Measurements from ENCODE around the gene MTARC1. TPM values are rescaled to one million over a fixed set of nuclear protein-coding genes. Genes with fewer than 3 reads are reported as not detected.

MTARC1 gene
- total RNA-seq = 10 to 100 TPM in 1 of 2 donors, 1 to 10 TPM in 1; 5.2 to 71.5 TPM

- DNase-seq (peak; percentile 76 to 89 (median 86)), ATAC-seq (peak; percentile 83)
- H3K9me3 ChIP-seq = no peaks in the 10 kb centered on the region
- intact Hi-C loops (cut with DNase I) = no loop called here
- no peaks in the 10 kb centered on the region for H3K36me3 ChIP-seq (replicated peaks in 1 of 2; ENCODE audit: insufficient read depth in 1 of 2, low read depth in 2 of 2)
- WGBS, 2 donors = 0 to 1% methylated on average over 19 to 32 of the region's 56 CpGs
- peaks cover 17% of the 10 kb centered on the region for H3K4me1 ChIP-seq
- peak; percentile 61 to 66 (median 63) for TF ChIP-seq POLR2A (IDR thresholded peaks at IDR 0.05)
- TF ChIP-seq CTCF (IDR thresholded peaks at IDR 0.05) = peak in 4 of 7 experiments; percentile 17 to 47 (median 32)
- H3K27me3 ChIP-seq = no peaks in the 10 kb centered on the region
- H3K4me3 ChIP-seq = peak within 1 kb of the TSS; percentile 21 to 35
- H3K27ac ChIP-seq = peak within 1 kb of the TSS; percentile 69 to 86 (median 85)
These were observed at the start of gene MTARC1 for GRCh38 chr1:220786337-220787068. Gene MTARC1, plus strand, starts transcription at chr1:220786913. Its CDS starts 32 bp downstream, at chr1:220786945.

- Histone ChIP-seq H3K9me3 (no peaks in the 10 kb centered on the region), H3K36me3 (replicated peaks in 1 of 2; ENCODE audit: insufficient read depth in 1 of 2, low read depth in 2 of 2) (no peaks in the 10 kb centered on the region), H3K4me3 (no peak overlapping the region), H3K4me1 (no peaks in the 10 kb centered on the region), H3K27ac (no peak overlapping the region), H3K27me3 (no peaks in the 10 kb centered on the region)
- 53 to 59% methylated on average over 2 of the region's 2 CpGs for WGBS, 2 donors
- no peak for ATAC-seq
- no peak for TF ChIP-seq POLR2A (IDR thresholded peaks at IDR 0.05)
- TF ChIP-seq CTCF (IDR thresholded peaks at IDR 0.05) = no peak
- DNase-seq = no peak
- intact Hi-C loops (cut with DNase I) = no loop called here
These were observed 45.4 kb upstream of the MTARC1 start for GRCh38 chr1:220741349-220741748.

- no peak for DNase-seq
- 100% methylated on average over 1 of the region's 1 CpG for WGBS, 2 donors
- Histone ChIP-seq H3K4me1 (no peaks in the 10 kb centered on the region), H3K36me3 (replicated peaks in 1 of 2; ENCODE audit: insufficient read depth in 1 of 2, low read depth in 2 of 2) (no peaks in the 10 kb centered on the region), H3K27me3 (no peaks in the 10 kb centered on the region), H3K27ac (no peak overlapping the region), H3K9me3 (no peaks in the 10 kb centered on the region), H3K4me3 (no peak overlapping the region)
- no peak for ATAC-seq
- intact Hi-C loops (cut with DNase I) = no loop called here
- TF ChIP-seq POLR2A (IDR thresholded peaks at IDR 0.05) = no peak
- TF ChIP-seq CTCF (IDR thresholded peaks at IDR 0.05) = no peak
These were observed 44.9 kb upstream of the MTARC1 start for GRCh38 chr1:220741825-220742224.

GRCh38 chr1:220742520-220742919 is 44.2 kb upstream of the MTARC1 start:
- intact Hi-C loops (cut with DNase I) = no loop called here
- Histone ChIP-seq H3K27me3 (no peaks in the 10 kb centered on the region), H3K4me3 (no peak overlapping the region), H3K4me1 (peaks cover 5% of the 10 kb centered on the region), H3K36me3 (replicated peaks in 1 of 2; ENCODE audit: insufficient read depth in 1 of 2, low read depth in 2 of 2) (no peaks in the 10 kb centered on the region), H3K27ac (no peak overlapping the region), H3K9me3 (no peaks in the 10 kb centered on the region)
- WGBS, 2 donors = 75 to 85% methylated on average over 3 of the region's 3 CpGs
- no peak for ATAC-seq
- no peak for TF ChIP-seq POLR2A (IDR thresholded peaks at IDR 0.05)
- TF ChIP-seq CTCF (IDR thresholded peaks at IDR 0.05) = no peak
- no peak for DNase-seq

GRCh38 chr1:220746851-220747250 is 39.9 kb upstream of the MTARC1 start:
- H3K9me3 ChIP-seq = no peaks in the 10 kb centered on the region
- TF ChIP-seq POLR2A (IDR thresholded peaks at IDR 0.05) (no peak), CTCF (IDR thresholded peaks at IDR 0.05) (no peak)
- H3K4me1 ChIP-seq = peaks cover 42% of the 10 kb centered on the region
- no peaks in the 10 kb centered on the region for H3K27me3 ChIP-seq
- intact Hi-C loops (cut with DNase I) = no loop called here
- no peak overlapping the region for H3K27ac ChIP-seq
- DNase-seq (no peak), ATAC-seq (no peak)
- no peak overlapping the region for H3K4me3 ChIP-seq
- WGBS, 2 donors = 90 to 92% methylated on average over 3 of the region's 3 CpGs
- no peaks in the 10 kb centered on the region for H3K36me3 ChIP-seq (replicated peaks in 1 of 2; ENCODE audit: insufficient read depth in 1 of 2, low read depth in 2 of 2)
